GM20000 (cell line): ENCODE data around the gene HLA-DMB.

Source experiments
- DNase-seq: peaks from one replicate; pipeline ENCODE4 v3.0.0; 2012; ENCODE audit warnings: low spot score
- TF ChIP-seq, protein P1 (sequence below): IDR thresholded peaks from 2 replicates; pipeline ENCODE4 v1.5.1; 2012; ENCODE audit warnings: mild to moderate bottlenecking, control low read depth; ENCODE audit errors: extremely low read depth, missing control alignments

The HLA-DMB gene

DNA sequence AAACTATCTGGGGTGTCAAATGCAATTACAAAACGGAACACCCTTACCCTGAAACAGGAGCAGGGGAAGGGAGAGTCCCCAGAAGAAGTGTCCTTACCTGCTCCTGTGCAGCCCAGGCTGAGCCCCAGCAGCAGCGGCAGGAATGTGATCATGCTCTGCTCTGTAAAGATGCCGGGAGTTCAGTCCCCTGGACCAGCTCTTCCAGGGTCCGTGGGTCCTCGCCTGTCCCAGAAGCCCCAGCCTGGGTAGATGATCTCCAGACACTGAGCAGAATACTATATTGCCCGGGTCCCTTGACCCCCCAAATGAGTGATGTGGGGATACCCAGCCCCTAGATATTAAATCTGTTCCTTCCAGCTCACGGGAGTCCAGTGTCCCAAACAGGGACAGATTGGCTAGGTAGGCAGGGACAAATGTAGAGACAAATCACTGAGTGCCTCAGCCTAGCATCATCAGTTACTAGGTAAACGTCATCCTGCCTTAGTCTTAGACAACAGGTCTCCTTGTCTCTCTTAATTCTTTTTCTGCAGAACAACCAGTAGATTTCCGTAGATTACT lies at the start of gene HLA-DMB:
HLA-DMB (minus strand) TSS at position 373 of the 558 bp plus-strand sequence; CDS start at position 152, 221 bp downstream.
- TF ChIP-seq, protein P1, sequence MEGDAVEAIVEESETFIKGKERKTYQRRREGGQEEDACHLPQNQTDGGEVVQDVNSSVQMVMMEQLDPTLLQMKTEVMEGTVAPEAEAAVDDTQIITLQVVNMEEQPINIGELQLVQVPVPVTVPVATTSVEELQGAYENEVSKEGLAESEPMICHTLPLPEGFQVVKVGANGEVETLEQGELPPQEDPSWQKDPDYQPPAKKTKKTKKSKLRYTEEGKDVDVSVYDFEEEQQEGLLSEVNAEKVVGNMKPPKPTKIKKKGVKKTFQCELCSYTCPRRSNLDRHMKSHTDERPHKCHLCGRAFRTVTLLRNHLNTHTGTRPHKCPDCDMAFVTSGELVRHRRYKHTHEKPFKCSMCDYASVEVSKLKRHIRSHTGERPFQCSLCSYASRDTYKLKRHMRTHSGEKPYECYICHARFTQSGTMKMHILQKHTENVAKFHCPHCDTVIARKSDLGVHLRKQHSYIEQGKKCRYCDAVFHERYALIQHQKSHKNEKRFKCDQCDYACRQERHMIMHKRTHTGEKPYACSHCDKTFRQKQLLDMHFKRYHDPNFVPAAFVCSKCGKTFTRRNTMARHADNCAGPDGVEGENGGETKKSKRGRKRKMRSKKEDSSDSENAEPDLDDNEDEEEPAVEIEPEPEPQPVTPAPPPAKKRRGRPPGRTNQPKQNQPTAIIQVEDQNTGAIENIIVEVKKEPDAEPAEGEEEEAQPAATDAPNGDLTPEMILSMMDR, result no peak
- DNase-seq, result peak; percentile 87

DNA sequence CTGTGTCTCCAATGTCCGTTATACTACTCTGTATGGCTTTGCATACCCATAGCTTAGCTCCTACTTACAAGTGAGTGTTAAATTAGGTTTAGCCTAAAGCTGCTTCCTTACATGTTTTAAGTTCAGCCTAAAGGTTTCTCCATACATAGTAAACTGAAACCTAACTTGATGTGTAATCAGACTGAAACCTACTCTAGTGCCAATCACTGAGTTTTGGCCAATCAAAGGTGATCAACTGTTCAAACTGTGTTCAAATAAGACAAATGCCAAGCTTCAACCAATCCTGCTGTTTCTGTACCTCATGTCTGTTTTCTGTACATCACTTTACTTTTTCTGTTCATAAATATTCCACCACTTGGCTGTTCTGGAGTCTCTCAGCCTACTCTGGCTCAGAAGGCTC lies 48.5 kb upstream of the HLA-DMB start:
- TF ChIP-seq, protein P1, result no peak
- DNase-seq, result no peak

DNA sequence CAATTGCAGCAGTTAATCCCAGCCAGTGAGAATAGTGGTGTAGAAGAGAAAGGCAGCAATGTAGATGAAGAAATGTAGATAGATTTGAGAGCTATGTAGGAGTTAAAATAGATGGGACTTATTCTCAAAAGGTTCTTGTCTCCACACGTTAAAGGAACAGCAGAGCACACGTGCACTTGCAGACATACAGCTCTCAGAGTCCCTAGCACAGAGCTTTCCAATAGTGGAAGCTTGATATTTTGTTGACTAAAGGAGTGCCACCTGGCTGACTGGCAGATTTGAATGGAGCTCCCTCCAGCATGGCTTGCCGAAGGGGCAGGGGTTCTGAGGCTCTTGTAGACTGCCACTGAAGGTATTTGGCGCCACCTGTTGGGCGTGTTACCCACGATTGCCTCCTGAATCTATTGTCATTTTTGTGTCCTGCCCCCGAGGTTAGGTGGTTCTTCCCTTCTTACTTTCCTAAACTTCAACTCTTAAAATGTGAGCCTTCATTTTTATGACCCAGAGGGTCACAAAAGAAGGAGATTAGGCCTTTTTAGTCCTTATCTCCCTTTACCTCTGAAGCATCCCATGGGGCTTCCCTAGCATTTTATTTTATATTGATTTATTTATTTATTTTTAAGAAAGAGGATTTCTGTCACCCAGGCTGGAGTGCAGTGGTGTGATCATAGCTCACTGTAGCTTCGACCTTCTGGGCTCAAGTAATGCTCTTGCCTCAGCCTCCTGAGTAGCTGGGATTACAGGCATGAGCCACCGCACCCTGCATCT lies 44.0 kb upstream of the HLA-DMB start:
- DNase-seq, result peak; percentile 72

DNA sequence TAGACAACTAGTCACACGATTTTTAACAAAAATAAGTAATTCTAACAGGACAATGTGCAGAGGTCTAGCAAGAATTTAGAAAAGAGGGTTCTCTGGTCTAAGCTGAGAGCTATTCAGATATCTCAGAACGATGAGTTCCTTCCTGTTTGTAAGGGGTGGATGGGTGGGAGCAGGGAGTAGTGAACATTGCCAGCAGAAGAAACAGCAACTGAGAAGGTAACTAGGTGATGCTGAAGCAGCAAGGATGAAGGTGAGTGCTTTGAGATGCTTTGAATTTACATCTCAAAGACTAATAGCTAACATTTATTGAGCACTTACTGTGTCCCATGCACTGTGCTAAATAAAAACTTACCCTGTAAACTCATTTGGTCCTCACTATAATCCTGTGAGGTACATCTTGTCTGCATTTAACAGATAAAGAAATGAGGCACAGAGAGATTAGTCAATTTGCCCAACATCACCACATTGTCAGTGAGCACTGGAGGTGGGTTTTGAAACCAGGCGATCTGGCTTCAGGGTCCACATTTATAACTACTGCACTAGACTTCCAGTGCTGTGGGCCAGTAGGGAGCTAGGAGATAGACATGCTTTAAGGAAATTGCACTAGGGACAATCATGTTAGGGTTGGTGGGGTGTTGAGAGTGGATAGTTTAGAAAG lies 43.3 kb upstream of the HLA-DMB start:
- TF ChIP-seq, protein P1, result no peak
- no peak for DNase-seq

More for the DNA sequence above, 44.0 kb upstream of the HLA-DMB start:
- TF ChIP-seq, protein P1, result peak; percentile 56

DNA sequence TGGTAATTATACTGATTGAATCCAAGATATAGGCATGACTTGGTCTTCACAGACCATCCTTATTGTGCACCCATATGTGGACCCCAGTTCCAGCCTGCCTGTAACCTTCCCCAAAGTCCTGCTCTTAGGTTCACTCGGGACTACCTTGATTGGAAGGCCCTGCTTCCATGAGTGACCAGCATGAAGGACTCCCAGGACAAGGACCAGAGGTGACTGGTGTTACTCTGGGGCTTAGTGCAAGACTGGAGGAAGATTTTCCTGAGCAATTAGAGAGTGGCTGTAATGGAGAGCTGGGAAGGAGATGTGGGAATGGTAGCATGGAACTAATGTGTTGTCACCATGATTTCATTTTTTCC lies 42.6 kb upstream of the HLA-DMB start:
- DNase-seq, result no peak
- TF ChIP-seq, protein P1, result no peak

DNA sequence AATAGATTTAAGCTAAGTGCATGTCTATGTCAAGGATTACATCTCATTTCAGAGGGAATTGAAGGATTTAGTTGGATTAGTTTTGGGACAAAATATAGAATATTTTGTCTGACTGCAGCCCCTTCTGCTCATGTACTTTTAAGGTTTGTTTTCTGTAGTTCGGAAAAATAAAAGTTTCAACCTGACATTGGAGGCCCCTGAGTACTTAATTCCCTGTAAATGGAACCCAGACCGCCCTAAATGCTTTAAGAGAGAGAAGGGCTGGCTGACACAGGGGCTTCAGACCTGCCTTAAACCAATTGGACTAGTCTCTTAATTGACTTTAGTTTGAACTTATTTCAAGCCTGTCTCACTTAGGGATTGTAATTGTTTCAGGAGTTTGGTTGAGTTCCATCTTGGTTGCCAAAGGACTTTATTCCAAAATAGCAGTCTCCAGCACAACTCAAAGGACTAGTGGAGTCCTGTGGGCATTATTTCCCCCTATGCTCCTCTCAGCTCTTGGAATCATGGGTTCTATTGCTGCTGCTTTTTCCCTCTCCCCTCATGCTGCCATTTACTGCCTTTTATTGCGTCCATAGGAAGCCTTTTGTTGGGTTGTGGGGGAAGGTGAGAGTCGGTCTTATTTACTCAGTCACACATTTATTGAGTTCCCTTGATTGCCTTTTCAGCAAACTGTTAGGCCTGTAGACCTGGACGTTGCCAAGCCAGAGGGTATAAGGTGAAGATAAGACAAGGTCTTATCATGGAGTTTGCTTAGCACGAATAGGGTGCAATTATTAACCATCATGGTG lies 42.1 kb upstream of the HLA-DMB start:
- DNase-seq, result no peak
- TF ChIP-seq, protein P1, result no peak
